Muscle of arm (tissue), 12 donors: ENCODE measurements around the gene STXBP6. TPM values are rescaled to one million over a fixed set of nuclear protein-coding genes. Genes with fewer than 3 reads are reported as not detected.
A peak's percentile ranks its signal among the peaks of the same experiment; 100 is the strongest.
"Not testable (repeated sequence)": the region's sequence is repeated elsewhere in the genome, so short reads cannot be mapped to it uniquely, and the experiment has no call there.

ENCODE experiments used
- DNase-seq: peaks from one replicate; pipeline ENCODE4 v3.0.0-alpha.2; 2013
- polyA plus RNA-seq, 12 donors: library from polyadenylated mRNA; unstranded; fragments of 120-200 nt; gene quantifications; one replicate each; pipeline ENCODE4 v1.2.1, GENCODE V29; 2013; ENCODE audit not compliant: insufficient read length in 12 of 12

STXBP6 gene
- polyA plus RNA-seq, 12 donors = 14.8 to 27.1 (median 19.8) TPM; not detected in 1

GRCh38 chr14:24991821-24992220, 58.1 kb downstream of the STXBP6 start:
- DNase-seq = no peak

DNA sequence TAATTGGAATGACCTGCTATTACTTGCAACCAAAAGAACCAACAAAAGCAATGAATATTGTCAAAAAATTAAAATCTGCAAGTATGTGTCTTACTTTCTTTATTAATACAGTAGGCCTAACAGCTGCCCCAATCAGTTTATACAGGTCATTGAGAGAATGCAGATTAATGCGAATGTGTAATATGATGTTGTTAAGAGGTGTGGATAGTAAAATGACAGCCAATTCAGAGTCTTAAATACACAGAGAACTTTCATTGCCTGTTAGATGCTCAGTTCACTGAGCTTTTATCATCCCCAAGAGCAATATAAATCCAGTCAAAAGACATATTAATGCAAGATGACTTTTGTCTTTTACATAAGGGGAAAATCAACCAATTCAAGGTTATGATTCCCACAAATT, 58.7 kb downstream of the STXBP6 start:
- no peak for DNase-seq

DNA sequence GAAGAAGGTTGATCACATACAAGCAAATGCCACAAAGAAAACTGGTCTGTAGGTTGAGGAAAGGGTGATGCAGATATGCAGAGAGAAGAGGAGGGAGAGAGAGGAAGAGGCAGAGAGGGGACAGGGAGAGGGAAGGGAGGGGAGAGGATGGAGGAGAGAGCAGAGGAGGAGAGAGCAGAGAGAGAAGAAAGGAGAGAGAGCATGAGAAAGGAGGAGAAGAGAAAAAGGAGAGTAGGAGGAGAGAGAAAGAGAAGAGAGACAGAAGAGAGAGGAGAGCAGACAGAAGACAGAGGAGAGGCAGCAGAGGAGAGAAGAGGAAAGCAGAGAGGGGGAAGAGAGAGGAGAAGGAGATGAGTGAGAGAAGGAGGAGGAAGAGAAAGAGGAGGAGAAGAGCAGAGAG, 59.2 kb downstream of the STXBP6 start:
- DNase-seq = no peak

GRCh38 chr14:24990050-24990449, 59.9 kb downstream of the STXBP6 start:
- DNase-seq = no peak

- no peak for DNase-seq
These were observed 61.2 kb downstream of the STXBP6 start for GRCh38 chr14:24988760-24989159.

DNA sequence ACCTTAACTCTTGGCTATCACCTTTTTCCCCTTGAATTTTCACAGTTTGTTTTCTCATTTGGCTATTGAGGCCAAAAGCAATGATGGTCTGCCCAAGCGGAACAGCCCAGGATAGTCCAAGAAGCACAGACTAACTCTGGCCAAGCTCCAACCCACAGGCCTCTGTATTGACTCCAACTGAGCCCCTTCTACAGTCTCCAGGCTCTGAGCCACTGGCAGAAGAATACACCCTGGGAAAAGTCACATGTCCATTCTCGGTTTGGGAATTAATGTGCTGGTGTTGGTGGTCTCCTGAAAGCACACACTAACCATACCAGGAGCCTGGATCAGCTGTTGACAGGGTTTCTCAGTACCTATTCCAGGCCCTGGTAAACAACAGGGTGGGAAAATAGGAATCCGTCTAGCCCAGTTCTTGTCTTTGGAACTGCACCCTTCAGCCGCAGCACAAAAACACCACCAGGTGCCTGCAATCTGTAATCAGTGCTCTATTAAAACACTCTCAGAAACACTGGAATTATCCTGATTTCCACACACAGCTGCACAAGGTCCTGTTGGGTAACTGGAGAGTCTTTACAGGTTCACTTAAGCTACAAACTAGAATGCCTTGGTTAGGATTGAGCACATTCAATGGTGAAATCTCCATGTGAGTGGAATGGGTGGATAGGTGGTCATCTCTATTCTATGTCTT, 63.6 kb downstream of the STXBP6 start:
- peak; percentile 39 for DNase-seq

- no peak for DNase-seq
These were observed 64.9 kb downstream of the STXBP6 start for GRCh38 chr14:24984846-24985589.

DNA sequence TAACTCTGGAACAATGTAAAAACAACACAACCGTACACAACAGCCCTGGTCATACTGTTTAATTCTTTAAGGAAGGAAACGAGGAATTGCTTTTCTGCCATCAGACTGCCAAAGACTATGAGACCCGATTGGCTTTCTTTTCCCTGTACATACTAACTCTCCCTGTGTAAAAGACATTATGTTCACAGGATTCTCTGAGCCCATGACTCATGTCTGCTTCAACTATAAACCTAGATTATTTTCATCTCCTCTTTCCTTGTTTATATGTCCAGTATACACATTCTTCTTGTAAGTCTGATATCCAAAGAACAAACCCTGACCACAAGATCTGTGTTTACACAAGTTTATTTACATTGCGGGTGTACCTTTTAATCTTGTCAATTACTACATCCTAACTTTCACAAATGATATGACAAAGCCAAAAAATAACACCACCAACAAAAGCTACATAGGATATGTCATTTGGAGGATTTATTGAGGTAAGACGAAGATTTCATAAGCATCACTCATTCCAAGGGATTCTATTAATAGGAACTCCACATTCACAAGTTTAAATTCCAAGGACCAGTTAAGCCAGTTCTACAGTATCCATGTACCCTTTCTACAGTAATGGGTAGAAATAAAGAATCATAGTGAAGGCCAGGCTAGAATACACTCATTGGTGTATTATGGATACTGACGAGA, 67.3 kb downstream of the STXBP6 start:
- no peak for DNase-seq

GRCh38 chr14:24979725-24980239, 70.2 kb downstream of the STXBP6 start:
- DNase-seq = no peak

DNA sequence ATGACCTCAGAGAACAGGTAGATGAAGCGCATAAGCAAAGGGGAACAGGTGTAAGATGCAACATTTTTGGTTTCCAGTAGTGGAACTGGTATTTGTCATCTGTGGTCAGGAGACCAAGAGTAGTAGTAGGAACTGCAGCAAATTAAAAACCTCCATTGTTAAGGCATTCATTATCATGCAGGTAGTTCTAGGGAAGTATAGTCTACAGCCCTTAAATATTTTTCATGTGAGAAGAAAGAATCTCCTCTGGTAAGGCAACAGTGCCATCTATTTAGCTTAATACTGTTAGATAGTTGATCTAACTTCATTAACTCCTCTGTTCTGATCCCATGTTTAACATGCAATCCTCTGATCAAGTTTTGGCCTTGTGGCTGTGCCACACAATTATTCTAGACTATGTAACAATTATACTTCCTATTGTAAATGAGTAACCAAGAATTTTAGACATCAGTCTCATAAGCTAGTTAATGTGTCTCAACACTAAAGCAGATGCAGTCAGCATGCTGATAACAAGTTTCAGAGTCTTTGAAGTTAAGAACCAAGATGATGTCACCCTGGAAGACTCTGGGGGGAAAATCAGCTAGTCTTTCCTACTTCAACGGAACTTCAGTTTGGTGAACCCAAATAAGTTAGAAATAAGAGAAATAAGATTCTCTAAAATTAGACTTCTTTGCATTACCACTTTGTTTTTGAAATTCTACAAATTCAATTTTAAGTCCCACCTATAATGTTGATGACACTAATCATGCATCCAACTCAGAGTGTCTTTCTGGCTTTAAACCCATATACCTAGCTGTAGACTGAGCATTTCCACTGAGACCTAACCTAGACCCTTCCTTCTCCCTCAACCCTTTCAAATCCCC, 70.9 kb downstream of the STXBP6 start:
- DNase-seq = no peak

DNA sequence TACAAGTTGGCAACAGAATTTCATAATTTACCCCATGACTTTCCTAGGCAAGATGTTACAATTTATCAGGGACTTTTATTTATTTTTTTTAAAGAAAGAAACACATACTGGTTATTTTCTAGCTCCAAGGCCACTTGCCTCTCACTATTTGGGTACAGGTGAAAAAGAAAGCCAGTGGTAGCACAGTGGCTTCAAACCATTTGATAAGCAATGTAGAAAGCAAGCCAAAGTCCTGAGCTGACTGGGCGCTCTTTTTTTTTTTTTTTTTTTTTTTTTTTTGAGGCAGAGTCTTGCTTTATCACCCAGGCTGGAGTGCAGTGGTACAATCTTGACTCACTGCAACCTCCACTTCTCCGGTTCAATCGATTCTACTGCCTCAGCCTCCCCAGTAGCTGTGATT, 73.3 kb downstream of the STXBP6 start:
- DNase-seq = no peak

DNA sequence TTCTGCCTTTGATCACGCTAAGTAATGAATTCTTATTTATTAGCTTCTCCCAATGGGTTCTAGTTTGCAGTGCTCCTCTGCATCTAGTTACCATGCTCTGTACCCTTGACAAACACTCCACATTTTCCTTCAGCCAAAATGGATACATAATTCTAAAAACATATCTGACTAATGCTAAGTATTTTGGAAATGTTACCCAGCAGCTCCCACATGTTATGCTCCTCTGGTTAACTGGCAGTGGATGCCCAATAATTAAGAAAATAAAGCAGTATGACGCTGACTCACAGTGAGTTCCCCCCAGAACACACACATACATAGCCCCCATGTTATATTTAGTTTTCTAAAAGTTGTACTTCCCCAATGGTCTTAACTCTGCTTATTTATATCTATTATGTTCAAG, 74.6 kb downstream of the STXBP6 start:
- DNase-seq = no peak

DNA sequence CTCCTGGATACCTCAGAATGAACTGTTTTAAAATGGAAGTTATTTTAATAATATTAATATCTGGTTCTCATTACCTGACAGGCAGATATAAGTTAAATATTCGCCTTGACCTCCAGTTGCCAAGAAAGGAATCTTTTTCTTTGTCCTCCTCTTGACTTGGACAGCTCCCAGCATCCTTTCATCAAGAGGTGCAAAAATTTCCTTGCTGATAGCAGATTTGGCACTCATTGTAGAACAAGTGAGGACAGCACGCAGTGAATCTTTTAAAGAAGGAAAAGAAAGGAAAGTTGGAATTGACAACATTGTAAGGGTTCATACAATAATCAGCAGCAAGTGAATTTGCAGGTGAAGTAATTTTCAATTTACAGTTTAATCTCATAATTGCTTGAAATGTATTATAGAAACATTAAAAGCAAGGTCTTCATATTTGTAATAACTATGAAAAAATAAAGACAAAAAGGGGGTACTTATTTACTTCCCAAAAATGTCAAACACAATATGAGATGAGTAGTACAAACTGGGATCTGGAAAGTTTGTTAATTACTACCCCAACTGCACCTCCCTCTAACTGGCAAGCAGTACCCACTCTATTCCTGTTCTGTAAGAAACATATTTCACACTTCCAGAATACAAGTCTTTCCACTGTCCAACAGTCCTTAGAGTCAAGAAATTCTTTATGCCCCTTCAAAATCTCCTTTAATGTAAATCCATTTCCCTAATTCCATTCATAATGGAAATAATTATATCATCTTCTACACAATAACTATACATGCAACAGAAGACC, 75.2 kb downstream of the STXBP6 start:
- DNase-seq = no peak

- DNase-seq = no peak
These were observed 77.1 kb downstream of the STXBP6 start for GRCh38 chr14:24972844-24973243.

GRCh38 chr14:24971255-24971654, 78.7 kb downstream of the STXBP6 start:
- no peak for DNase-seq

- DNase-seq = no peak
These were observed 83.4 kb downstream of the STXBP6 start for GRCh38 chr14:24966579-24966964.

DNA sequence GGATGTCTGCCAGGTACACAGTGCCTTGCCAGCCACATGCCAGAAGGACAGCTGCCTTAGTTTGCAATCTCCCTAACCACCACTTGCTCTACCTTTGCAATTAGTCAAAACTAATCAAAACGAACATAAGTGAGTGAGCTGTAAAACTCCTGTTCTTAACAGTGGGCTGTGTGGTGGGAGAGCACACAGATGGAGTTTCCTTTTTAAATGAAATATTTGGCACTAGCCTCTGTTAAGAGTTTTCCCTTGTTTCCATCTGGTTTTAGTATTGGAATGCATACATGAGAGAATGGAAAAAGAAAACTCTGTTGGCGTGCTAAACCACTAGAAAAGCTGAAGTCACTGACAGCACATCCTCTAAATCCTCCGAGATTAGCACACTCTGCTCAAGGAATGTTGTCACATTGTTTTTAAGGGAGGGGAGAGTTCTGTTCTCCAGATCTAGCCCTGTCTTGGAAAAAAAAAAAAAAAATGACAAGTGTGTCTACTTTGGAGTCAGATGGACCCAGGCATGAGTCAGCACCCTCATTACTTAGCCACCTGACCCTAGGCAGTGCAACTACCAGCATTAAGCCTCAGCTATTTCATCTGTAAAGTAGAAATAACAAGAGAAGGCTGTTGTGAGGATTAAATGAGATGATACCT, 83.9 kb downstream of the STXBP6 start:
- peak; percentile 90 for DNase-seq

- DNase-seq = no peak
These were observed 84.4 kb downstream of the STXBP6 start for GRCh38 chr14:24965578-24965933.

DNA sequence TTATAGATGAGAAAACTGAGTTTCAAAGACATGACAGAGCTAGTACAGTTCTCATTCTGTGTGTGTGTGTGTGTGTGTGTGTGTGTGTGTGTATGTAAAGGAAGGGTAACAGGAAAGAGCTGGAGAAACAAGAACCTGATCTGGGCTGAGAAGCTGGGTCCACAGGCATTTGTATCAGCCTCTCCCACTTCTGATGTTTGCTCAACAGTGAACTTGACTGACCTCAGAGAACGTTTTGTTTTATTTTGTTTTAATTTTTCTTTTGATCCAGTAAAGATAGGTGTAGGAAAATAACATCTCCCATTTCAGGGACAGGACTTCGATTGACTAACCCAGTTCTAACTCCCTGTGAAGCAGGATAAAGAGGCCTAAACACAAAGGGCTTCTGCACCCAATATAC, 85.4 kb downstream of the STXBP6 start:
- DNase-seq = no peak

DNA sequence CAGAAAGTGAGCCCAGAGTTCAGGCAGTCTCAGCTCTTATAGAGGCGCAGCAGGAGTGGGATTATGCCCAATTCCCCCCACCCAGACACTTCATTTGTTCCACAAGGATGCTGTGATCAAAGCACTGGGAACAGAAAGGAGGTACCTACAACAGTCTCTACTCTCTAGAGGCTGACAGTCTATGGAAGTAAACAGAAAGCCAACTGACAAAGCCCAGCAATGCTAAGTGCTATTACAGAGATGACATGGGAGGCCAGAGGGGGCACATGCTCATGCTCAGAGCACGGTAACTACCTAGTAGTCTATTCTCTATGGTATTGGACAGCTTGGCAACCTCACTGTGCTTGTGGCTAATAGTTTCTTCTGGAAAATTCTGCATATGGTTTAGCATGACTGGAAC, 85.9 kb downstream of the STXBP6 start:
- no peak for DNase-seq

- DNase-seq = not testable (repeated sequence)
These were observed 87.8 kb downstream of the STXBP6 start for GRCh38 chr14:24962118-24962517.
